Immature natural killer cell (primary cell): ENCODE measurements around the gene AP2A1. TPM values are rescaled to one million over a fixed set of nuclear protein-coding genes. Genes with fewer than 3 reads are reported as not detected.

Experiments used
- DNase-seq, 3 donors: peaks; one replicate each; pipeline ENCODE4 v3.0.0; 2022; ENCODE audit warnings: mixed read lengths in 1 of 3
- H3K27ac Mint-ChIP-seq, 6 donors: one replicate each; pipeline ENCODE4 v1.8.0; 2020; ENCODE audit warnings: mixed read lengths in 6 of 6, mild to moderate bottlenecking in 5 of 6, inconsistent platforms in 4 of 6, moderate library complexity in 3 of 6
- H3K27me3 Mint-ChIP-seq, 3 donors: one replicate each; pipeline ENCODE4 v1.8.0; 2020 to 2021; ENCODE audit warnings: low read depth in 3 of 3, mild to moderate bottlenecking in 3 of 3, mixed read lengths in 3 of 3, moderate library complexity in 3 of 3, inconsistent platforms in 1 of 3
- H3K36me3 Mint-ChIP-seq, 3 donors: one replicate each; pipeline ENCODE4 v1.8.0; 2020; ENCODE audit warnings: mixed read lengths in 3 of 3, inconsistent platforms in 2 of 3, mild to moderate bottlenecking in 2 of 3
- H3K4me1 Mint-ChIP-seq, 2 donors: one replicate each; pipeline ENCODE4 v1.8.0; 2020; ENCODE audit warnings: inconsistent platforms in 2 of 2, mild to moderate bottlenecking in 2 of 2, mixed read lengths in 2 of 2, moderate library complexity in 1 of 2
- H3K4me3 Mint-ChIP-seq, 5 donors: one replicate each; pipeline ENCODE4 v1.8.0; 2020; ENCODE audit warnings: mild to moderate bottlenecking in 5 of 5, mixed read lengths in 5 of 5, inconsistent platforms in 3 of 5, moderate library complexity in 3 of 5
- H3K9me3 Mint-ChIP-seq, 6 donors: one replicate each; pipeline ENCODE4 v1.8.0; 2020; ENCODE audit warnings: mild to moderate bottlenecking in 6 of 6, mixed read lengths in 6 of 6, inconsistent platforms in 4 of 6, moderate library complexity in 3 of 6
- polyA plus RNA-seq, 3 donors: library from polyadenylated mRNA; unstranded; fragments of 300-500 nt; fragmentation: Illumina TruSeq; gene quantifications; one replicate each; pipeline ENCODE4 v1.2.3, GENCODE V29; 2021

Gene AP2A1
- polyA plus RNA-seq, 3 donors from 2014 or later = 6.4 to 27.7 (median 11.6) TPM

GRCh38 chr19:49749055-49749716 is 17.6 kb upstream of the AP2A1 start:
- Mint-ChIP-seq H3K4me1 (peaks cover 20 to 36% of the 10 kb centered on the region in 2 donors), H3K36me3 (no peaks in the 10 kb centered on the region), H3K9me3 (peaks cover 0 to 3% (median 0%) of the 10 kb centered on the region in 6 donors), H3K27me3 (peaks cover 0 to 7% (median 0%) of the 10 kb centered on the region in 3 donors), H3K4me3 (peak overlapping the region; percentile 2 to 71 (median 61)), H3K27ac (peak overlapping the region; percentile 65 to 85 (median 76))
- peak in 2 of 3 donors; percentile 11 to 16 for DNase-seq

DNA sequence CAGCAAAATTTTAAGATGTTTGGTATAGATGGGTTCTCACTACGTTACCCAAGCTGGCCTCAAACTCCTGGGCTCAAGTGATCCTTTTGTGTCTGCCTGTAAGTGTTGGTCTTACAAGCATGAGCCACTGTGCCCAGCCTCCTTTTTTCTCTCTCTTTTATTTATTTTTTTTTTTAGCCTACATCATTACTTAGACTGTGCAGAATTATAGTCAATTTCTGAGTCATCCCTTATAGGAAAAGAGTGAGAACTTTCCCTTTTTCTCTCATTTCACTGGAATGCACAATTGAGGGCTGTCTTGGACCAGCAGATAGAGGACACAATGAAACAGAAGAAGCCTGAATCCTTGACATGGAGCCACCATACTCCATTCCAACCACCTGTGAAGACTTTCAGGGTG is 17.0 kb upstream of the AP2A1 start:
- H3K36me3 Mint-ChIP-seq = no peaks in the 10 kb centered on the region
- H3K4me3 Mint-ChIP-seq = peak overlapping the region in 1 of 5 donors; percentile 44
- peaks cover 0 to 3% (median 0%) of the 10 kb centered on the region in 6 donors for H3K9me3 Mint-ChIP-seq
- no peak for DNase-seq
- H3K27ac Mint-ChIP-seq = peak overlapping the region in 3 of 6 donors; percentile 13 to 85 (median 83)
- H3K27me3 Mint-ChIP-seq = peaks cover 0 to 4% (median 0%) of the 10 kb centered on the region in 3 donors
- H3K4me1 Mint-ChIP-seq = peaks cover 20 to 36% of the 10 kb centered on the region in 2 donors

DNA sequence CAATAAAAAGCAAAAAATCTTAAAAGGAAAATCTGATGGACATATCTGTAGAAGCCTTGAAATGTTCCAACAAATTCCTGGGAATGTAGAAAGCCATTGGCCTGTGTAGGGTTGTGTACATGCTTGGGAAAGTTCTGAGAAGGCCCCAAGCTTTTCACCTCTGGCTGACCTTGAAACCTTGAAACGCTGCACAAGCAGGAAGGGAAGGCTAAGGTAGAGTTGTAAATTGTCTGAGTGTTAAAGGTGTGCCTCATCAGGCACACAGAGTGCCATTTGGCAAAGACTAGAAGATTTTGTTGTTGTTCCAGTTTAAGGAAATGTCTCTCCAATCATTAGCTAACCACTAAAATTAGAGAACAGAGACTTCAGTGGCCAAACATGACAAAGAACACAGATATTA is 14.1 kb upstream of the AP2A1 start:
- Mint-ChIP-seq H3K36me3 (peaks cover 0 to 4% (median 0%) of the 10 kb centered on the region in 3 donors), H3K27me3 (peaks cover 0 to 2% (median 2%) of the 10 kb centered on the region in 3 donors), H3K4me1 (peaks cover 20 to 28% of the 10 kb centered on the region in 2 donors), H3K27ac (no peak overlapping the region), H3K9me3 (peaks cover 0 to 10% (median 3%) of the 10 kb centered on the region in 6 donors), H3K4me3 (no peak overlapping the region)
- DNase-seq = no peak

DNA sequence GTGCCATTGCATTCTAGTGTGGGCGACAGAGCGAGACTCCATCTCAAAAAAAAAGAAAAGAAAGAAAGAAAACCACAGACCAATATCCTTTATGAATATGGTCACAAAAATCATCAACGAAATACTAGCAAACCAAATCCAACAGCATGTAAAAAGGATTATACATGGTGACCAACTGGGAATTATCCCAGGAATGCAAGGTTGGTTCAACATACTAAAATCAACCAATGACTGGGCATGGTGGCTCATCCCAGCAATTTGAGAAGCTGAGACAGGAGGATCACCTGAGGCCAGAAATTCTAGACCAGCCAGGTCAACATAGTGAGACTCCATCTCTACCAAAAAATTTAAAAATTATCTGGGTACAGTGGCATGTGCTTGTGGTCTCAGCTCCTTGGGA is 10.8 kb upstream of the AP2A1 start:
- H3K4me3 Mint-ChIP-seq = no peak overlapping the region
- peaks cover 0 to 4% (median 2%) of the 10 kb centered on the region in 3 donors for H3K27me3 Mint-ChIP-seq
- peaks cover 0 to 3% of the 10 kb centered on the region in 2 donors for H3K4me1 Mint-ChIP-seq
- peaks cover 0 to 10% (median 3%) of the 10 kb centered on the region in 6 donors for H3K9me3 Mint-ChIP-seq
- H3K36me3 Mint-ChIP-seq = peaks cover 0 to 4% (median 0%) of the 10 kb centered on the region in 3 donors
- no peak for DNase-seq
- no peak overlapping the region for H3K27ac Mint-ChIP-seq

DNA sequence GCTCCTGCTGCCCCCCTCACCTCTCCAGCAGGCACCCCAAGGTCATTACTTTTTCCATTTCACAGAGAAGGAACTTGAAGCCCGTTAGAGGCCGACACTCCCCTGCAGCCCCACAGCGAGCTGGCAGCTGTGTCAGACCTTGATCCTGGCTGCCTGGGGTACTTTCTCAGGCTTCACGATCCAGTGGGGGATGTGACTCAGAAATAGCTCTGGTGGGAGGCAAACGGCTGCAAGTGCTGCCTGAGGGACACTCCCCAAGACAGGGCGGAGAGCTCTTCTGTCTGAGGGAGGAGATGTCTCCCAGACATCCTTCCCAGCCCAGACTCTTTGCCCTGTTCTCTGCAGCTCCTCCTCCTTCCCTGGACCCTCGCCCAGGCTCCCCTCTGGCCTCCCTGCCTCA is 8.5 kb upstream of the AP2A1 start:
- Mint-ChIP-seq H3K27me3 (peaks cover 0 to 4% (median 4%) of the 10 kb centered on the region in 3 donors), H3K27ac (no peak overlapping the region), H3K9me3 (peaks cover 0 to 10% (median 3%) of the 10 kb centered on the region in 6 donors), H3K4me1 (no peaks in the 10 kb centered on the region), H3K4me3 (no peak overlapping the region), H3K36me3 (peaks cover 0 to 4% (median 0%) of the 10 kb centered on the region in 3 donors)
- no peak for DNase-seq

GRCh38 chr19:49761249-49761624 is 5.6 kb upstream of the AP2A1 start:
- H3K9me3 Mint-ChIP-seq = peaks cover 0 to under 1% (median 0%) of the 10 kb centered on the region in 6 donors
- no peaks in the 10 kb centered on the region for H3K36me3 Mint-ChIP-seq
- H3K27ac Mint-ChIP-seq = no peak overlapping the region
- peaks cover 5 to 7% of the 10 kb centered on the region in 2 donors for H3K4me1 Mint-ChIP-seq
- no peak for DNase-seq
- H3K4me3 Mint-ChIP-seq = no peak overlapping the region
- peaks cover 1 to 8% (median 6%) of the 10 kb centered on the region in 3 donors for H3K27me3 Mint-ChIP-seq

DNA sequence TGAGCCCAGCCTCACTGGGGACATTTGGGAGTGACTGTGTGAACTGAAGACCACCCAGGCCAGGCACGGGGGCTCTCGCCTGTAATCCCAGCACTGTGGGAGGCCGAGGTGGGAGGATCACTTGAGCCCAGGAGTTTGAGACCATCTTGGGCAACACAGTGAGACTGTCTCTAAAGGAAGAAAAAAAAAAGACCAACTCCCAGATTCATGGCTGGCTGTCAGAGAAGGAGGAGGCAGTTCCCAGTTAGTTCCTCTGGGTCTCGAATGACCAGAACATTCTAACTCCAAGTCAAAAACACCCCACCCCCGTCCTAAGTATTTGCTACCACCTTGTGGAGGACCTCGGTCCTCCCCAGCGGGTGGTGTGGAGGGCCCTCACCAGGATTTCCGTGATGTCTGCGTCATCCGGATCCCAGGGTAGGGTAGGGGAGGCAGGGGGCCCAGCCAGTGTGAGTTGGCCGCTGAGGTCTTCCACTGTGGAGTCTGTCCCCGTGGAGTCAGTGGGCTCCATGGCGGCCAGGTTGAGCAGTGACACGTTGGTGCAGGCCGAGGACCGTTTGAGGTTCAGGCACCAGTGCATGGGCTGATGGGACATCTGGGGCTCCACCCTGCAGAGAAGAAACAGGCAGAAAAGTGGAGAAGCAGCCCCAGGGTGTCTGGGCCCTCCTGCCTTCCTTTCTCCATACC is 5.0 kb upstream of the AP2A1 start:
- Mint-ChIP-seq H3K9me3 (no peaks in the 10 kb centered on the region), H3K36me3 (no peaks in the 10 kb centered on the region), H3K27ac (peak overlapping the region in 1 of 6 donors; percentile 17), H3K27me3 (peaks cover 6 to 12% (median 10%) of the 10 kb centered on the region in 3 donors), H3K4me3 (no peak overlapping the region), H3K4me1 (peaks cover 9 to 11% of the 10 kb centered on the region in 2 donors)
- no peak for DNase-seq

DNA sequence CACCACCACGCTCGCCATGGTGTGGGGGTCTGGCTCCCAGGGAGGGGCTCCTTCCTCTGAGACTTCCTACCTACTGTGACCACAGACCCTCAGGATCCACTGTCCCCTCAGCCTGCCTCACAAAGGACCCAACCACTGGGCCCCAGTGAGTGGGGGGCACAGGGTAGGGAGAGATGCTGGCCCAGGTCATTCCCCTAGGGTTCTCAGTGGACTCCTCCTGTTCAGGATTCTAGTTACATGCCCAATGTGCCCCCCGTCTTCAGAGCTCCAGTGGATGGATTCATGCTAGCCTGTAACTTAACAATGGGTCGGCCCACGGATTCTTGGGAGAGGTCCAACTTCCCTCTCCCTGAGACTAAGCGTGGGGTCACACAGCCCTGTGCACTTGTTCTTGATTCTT is 3.6 kb upstream of the AP2A1 start, which contains the start of gene TSKS:
TSS of gene TSKS (minus strand) at position 77 of the 400 bp plus-strand sequence. CDS start at position 18, 59 bp downstream.
- no peak within 1 kb of the TSS for H3K4me3 Mint-ChIP-seq
- H3K4me1 Mint-ChIP-seq = peaks cover 20 to 23% of the 10 kb centered on the region in 2 donors
- H3K27me3 Mint-ChIP-seq = peaks cover 6 to 10% (median 8%) of the 10 kb centered on the region in 3 donors
- no peaks in the 10 kb centered on the region for H3K36me3 Mint-ChIP-seq
- H3K9me3 Mint-ChIP-seq = no peaks in the 10 kb centered on the region
- DNase-seq = no peak
- peak within 1 kb of the TSS in 1 of 6 donors; percentile 17 for H3K27ac Mint-ChIP-seq

DNA sequence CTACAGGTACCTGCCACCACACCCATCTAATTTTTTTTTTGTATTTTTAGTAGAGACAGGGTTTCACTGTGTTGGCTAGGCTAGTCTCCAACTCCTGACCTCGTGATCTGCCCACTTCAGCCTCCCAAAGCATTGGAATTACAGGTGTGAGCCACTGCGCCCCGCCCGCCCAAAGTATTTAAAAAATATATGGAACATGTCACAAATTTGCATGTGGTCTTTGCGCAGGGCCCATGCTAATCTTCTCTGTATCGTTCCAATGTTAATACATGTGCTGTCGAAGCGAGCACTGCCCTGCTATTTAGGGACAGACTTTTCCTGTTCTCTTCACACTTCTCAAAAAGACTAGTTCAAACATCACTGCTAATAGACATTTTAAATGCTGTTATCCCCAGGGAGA is 2.5 kb upstream of the AP2A1 start:
- Mint-ChIP-seq H3K27ac (peak overlapping the region in 1 of 6 donors; percentile 11), H3K27me3 (peaks cover 6 to 10% (median 8%) of the 10 kb centered on the region in 3 donors), H3K4me3 (peak overlapping the region in 3 of 5 donors; percentile 48 to 60 (median 58)), H3K36me3 (no peaks in the 10 kb centered on the region), H3K4me1 (peaks cover 30 to 34% of the 10 kb centered on the region in 2 donors), H3K9me3 (no peaks in the 10 kb centered on the region)
- DNase-seq = no peak

GRCh38 chr19:49766007-49766929 is 533 bp upstream of the AP2A1 start:
- peaks cover 0 to 3% (median 0%) of the 10 kb centered on the region in 3 donors for H3K36me3 Mint-ChIP-seq
- peak overlapping the region; percentile 94 to 97 (median 95) for H3K4me3 Mint-ChIP-seq
- H3K9me3 Mint-ChIP-seq = no peaks in the 10 kb centered on the region
- DNase-seq = peak; percentile 99 to 100 (median 100)
- peaks cover 6 to 8% (median 7%) of the 10 kb centered on the region in 3 donors for H3K27me3 Mint-ChIP-seq
- H3K4me1 Mint-ChIP-seq = peaks cover 46 to 49% of the 10 kb centered on the region in 2 donors
- peak overlapping the region; percentile 68 to 99 (median 96) for H3K27ac Mint-ChIP-seq

GRCh38 chr19:49767381-49767780 is 580 bp downstream of the AP2A1 start:
- Mint-ChIP-seq H3K9me3 (no peaks in the 10 kb centered on the region), H3K4me1 (peaks cover 54 to 57% of the 10 kb centered on the region in 2 donors), H3K36me3 (peaks cover 0 to 3% (median 0%) of the 10 kb centered on the region in 3 donors), H3K27me3 (peaks cover 6 to 8% (median 6%) of the 10 kb centered on the region in 3 donors), H3K4me3 (peak overlapping the region; percentile 93 to 97 (median 94)), H3K27ac (peak overlapping the region; percentile 68 to 97 (median 90))
- DNase-seq = no peak

DNA sequence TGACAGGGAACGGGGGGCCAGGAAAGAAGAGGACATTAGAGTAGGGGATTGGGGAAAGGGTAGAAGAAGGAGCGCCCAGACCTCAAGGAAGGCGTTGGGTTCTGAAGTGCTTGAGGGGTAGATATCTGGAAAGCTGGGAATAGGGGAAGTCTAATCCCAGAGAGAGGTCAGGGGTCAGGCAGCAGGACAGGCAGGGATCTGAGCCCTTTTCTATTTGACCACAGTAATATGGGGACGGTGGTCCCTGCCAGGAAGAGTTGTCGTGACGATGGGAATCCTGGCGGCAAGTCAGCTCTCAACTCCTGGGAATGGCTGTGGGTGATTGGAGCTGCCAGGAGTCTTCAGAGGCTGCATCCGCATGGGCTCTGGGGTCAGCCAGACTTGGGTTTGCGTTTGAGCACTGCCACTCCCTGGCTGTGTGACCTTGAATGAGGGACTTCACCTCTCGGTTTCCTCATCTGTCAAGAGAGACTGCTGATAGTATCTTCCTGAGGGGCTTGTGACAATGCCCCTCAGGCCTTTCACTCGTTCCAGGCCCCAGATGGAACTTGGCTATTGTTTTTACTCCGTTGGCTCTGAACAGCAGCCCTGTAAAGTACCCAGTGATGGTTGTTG is 1.3 kb downstream of the AP2A1 start:
- DNase-seq = no peak
- Mint-ChIP-seq H3K9me3 (no peaks in the 10 kb centered on the region), H3K27ac (peak overlapping the region; percentile 68 to 97 (median 90)), H3K27me3 (peaks cover 6 to 8% (median 6%) of the 10 kb centered on the region in 3 donors), H3K36me3 (peaks cover 0 to 3% (median 0%) of the 10 kb centered on the region in 3 donors), H3K4me3 (peak overlapping the region; percentile 93 to 97 (median 94)), H3K4me1 (peaks cover 58 to 61% of the 10 kb centered on the region in 2 donors)
